ENCODE measurements around the gene DEGS1.

DNA sequence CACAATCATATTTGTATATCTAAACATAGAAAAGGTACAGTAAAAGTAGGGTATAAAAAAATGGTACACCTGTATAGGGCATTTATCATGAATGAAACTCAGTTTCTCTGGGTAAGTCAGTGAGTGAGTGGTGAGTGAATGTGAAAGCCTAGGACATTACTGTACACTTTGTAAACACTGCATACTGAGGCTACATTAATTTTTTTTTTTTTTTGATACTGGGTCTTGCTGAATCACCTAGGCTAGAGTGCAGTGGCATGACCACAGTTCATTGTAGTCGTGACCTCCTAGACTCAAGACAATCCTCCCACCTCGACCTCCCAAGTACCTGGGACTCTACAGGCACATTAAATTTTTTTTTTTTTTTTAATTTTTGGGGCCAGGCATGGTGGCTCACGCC, 41.3 kb upstream of the DEGS1 start:
- TF ChIP-seq, protein P1, sequence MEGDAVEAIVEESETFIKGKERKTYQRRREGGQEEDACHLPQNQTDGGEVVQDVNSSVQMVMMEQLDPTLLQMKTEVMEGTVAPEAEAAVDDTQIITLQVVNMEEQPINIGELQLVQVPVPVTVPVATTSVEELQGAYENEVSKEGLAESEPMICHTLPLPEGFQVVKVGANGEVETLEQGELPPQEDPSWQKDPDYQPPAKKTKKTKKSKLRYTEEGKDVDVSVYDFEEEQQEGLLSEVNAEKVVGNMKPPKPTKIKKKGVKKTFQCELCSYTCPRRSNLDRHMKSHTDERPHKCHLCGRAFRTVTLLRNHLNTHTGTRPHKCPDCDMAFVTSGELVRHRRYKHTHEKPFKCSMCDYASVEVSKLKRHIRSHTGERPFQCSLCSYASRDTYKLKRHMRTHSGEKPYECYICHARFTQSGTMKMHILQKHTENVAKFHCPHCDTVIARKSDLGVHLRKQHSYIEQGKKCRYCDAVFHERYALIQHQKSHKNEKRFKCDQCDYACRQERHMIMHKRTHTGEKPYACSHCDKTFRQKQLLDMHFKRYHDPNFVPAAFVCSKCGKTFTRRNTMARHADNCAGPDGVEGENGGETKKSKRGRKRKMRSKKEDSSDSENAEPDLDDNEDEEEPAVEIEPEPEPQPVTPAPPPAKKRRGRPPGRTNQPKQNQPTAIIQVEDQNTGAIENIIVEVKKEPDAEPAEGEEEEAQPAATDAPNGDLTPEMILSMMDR (IDR thresholded peaks at IDR 0.05): no peak
- TF ChIP-seq POLR2AphosphoS5 (IDR thresholded peaks at IDR 0.05; ENCODE audit: low read depth, low read length): no peak
